Measurements from ENCODE around the gene MAP4K4.
"Not testable (repeated sequence)": the region's sequence is repeated elsewhere in the genome, so short reads cannot be mapped to it uniquely, and the experiment has no call there.

Gene MAP4K4

GRCh38 chr2:101771227-101771902 lies 73.9 kb downstream of the MAP4K4 start:
- no peak for DNase-seq

GRCh38 chr2:101771910-101772321 lies 74.4 kb downstream of the MAP4K4 start:
- DNase-seq = no peak

- DNase-seq = no peak
Observed at GRCh38 chr2:101773137-101773536, 75.6 kb downstream of the MAP4K4 start.

GRCh38 chr2:101773961-101774360 lies 76.5 kb downstream of the MAP4K4 start:
- DNase-seq = not testable (repeated sequence)

- DNase-seq = no peak
Observed at GRCh38 chr2:101775092-101775491, 77.6 kb downstream of the MAP4K4 start.

GRCh38 chr2:101775636-101776035 lies 78.1 kb downstream of the MAP4K4 start:
- DNase-seq = no peak

- no peak for DNase-seq
Observed at GRCh38 chr2:101776172-101777043, 78.9 kb downstream of the MAP4K4 start.

GRCh38 chr2:101777337-101777736 lies 79.8 kb downstream of the MAP4K4 start:
- DNase-seq = no peak

- DNase-seq = no peak
Observed at GRCh38 chr2:101778102-101778501, 80.6 kb downstream of the MAP4K4 start.

- DNase-seq = no peak
Observed at GRCh38 chr2:101779190-101779589, 81.7 kb downstream of the MAP4K4 start.

GRCh38 chr2:101779656-101780055 lies 82.1 kb downstream of the MAP4K4 start:
- DNase-seq = no peak

- DNase-seq = no peak
Observed at GRCh38 chr2:101781326-101781725, 83.8 kb downstream of the MAP4K4 start.

- peak; percentile 26 for DNase-seq
Observed at GRCh38 chr2:101781791-101782426, 84.4 kb downstream of the MAP4K4 start.

- DNase-seq = no peak
Observed at GRCh38 chr2:101782427-101782792, 84.9 kb downstream of the MAP4K4 start.

- no peak for DNase-seq
Observed at GRCh38 chr2:101787097-101787496, 89.6 kb downstream of the MAP4K4 start.

GRCh38 chr2:101788565-101788964 lies 91.1 kb downstream of the MAP4K4 start:
- no peak for DNase-seq

GRCh38 chr2:101788995-101789970 lies 91.8 kb downstream of the MAP4K4 start:
- no peak for DNase-seq

- DNase-seq = no peak
Observed at GRCh38 chr2:101790416-101790815, 92.9 kb downstream of the MAP4K4 start.

GRCh38 chr2:101790857-101791256 lies 93.3 kb downstream of the MAP4K4 start:
- no peak for DNase-seq

- DNase-seq = no peak
Observed at GRCh38 chr2:101792208-101792607, 94.7 kb downstream of the MAP4K4 start.

- DNase-seq = no peak
Observed at GRCh38 chr2:101793277-101793969, 95.9 kb downstream of the MAP4K4 start.

GRCh38 chr2:101794141-101794540 lies 96.6 kb downstream of the MAP4K4 start:
- no peak for DNase-seq

Measured in stimulated activated CD4-positive, alpha-beta T cell treated with anti-CD3 and anti-CD28 coated beads, Interleukin-4, amount 100 ng/mL, for 24 hours (primary cell).